Fibroblast of mammary gland (primary cell): ENCODE data around the gene MARF1.
"Not testable (repeated sequence)": the region's sequence is repeated elsewhere in the genome, so short reads cannot be mapped to it uniquely, and the experiment has no call there.

ENCODE experiments used
- DNase-seq: peaks from one replicate; pipeline ENCODE4 v3.0.0-alpha.2; 2010; ENCODE audit warnings: low read depth
- H3K4me3 ChIP-seq: 2 replicates; pipeline ENCODE4 v1.5.1; 2011; ENCODE audit warnings: low read depth, mild to moderate bottlenecking, low read length, moderate library complexity; ENCODE audit not compliant: control insufficient read depth
- CTCF ChIP-seq: conservative IDR thresholded peaks from 2 replicates; pipeline ENCODE4 v1.5.1; 2011; ENCODE audit warnings: low read depth, low read length, inconsistent platforms; ENCODE audit not compliant: control insufficient read depth, insufficient read depth

Gene MARF1

GRCh38 chr16:15677447-15677846 lies 34.5 kb upstream of the MARF1 start:
- no peak overlapping the region for H3K4me3 ChIP-seq
- DNase-seq: no peak
- TF ChIP-seq CTCF: no peak

- no peak overlapping the region for H3K4me3 ChIP-seq
- TF ChIP-seq CTCF: no peak
- DNase-seq: no peak
Observed at GRCh38 chr16:15676506-15676905, 33.6 kb upstream of the MARF1 start.

GRCh38 chr16:15674571-15674970 lies 31.6 kb upstream of the MARF1 start:
- H3K4me3 ChIP-seq: no peak overlapping the region
- no peak for DNase-seq
- no peak for TF ChIP-seq CTCF

GRCh38 chr16:15672514-15673167 lies 29.7 kb upstream of the MARF1 start:
- H3K4me3 ChIP-seq: no peak overlapping the region
- peak; percentile 99 for DNase-seq
- TF ChIP-seq CTCF: no peak

GRCh38 chr16:15672127-15672513 lies 29.2 kb upstream of the MARF1 start:
- H3K4me3 ChIP-seq: not testable (repeated sequence)

GRCh38 chr16:15671530-15672117 lies 28.7 kb upstream of the MARF1 start:
- no peak for DNase-seq
- no peak for TF ChIP-seq CTCF
- H3K4me3 ChIP-seq: no peak overlapping the region

More at GRCh38 chr16:15672127-15672513, 29.2 kb upstream of the MARF1 start:
- DNase-seq: not testable (repeated sequence)

GRCh38 chr16:15667091-15667742 lies 24.3 kb upstream of the MARF1 start:
- no peak overlapping the region for H3K4me3 ChIP-seq
- TF ChIP-seq CTCF: no peak
- no peak for DNase-seq
